Testis (tissue), 5 donors: Measurements from ENCODE around the gene YPEL1. TPM values are rescaled to one million over a fixed set of nuclear protein-coding genes. Genes with fewer than 3 reads are reported as not detected.

Experiments
- DNase-seq: peaks from one replicate; pipeline ENCODE4 v3.0.0-alpha.2; 2019
- H3K27ac ChIP-seq, 2 donors: fragments of 200-600 bp; sonication (generic); one replicate each; pipeline ENCODE4 v1.5.1; 2019
- H3K27me3 ChIP-seq: fragments of 200-600 bp; sonication (generic); one replicate; pipeline ENCODE4 v1.5.1; 2019
- H3K36me3 ChIP-seq: fragments of 200-600 bp; sonication (generic); one replicate; pipeline ENCODE4 v1.5.1; 2017; ENCODE audit warnings: low read depth; ENCODE audit errors: missing control alignments
- H3K4me1 ChIP-seq: fragments of 200-600 bp; sonication (generic); one replicate; pipeline ENCODE4 v1.5.1; 2019
- H3K4me3 ChIP-seq, 2 donors: fragments of 200-600 bp; sonication (generic); one replicate each; pipeline ENCODE4 v1.5.1; 2017 to 2019
- H3K9me3 ChIP-seq: fragments of 200-600 bp; sonication (generic); one replicate; pipeline ENCODE4 v1.5.1; 2017
- CTCF ChIP-seq, 3 experiments: fragments of 450-650 bp in 2 of 3; fragments of 200-600 bp in 1 of 3; sonication (generic) in 1 of 3; IDR thresholded peaks; one replicate each; pipeline ENCODE4 v1.5.1; 2016 to 2019; ENCODE audit warnings: antibody characterized with exemption in 3 of 3, mild to moderate bottlenecking in 2 of 3, moderate library complexity in 1 of 3
- POLR2A ChIP-seq: fragments of 450-650 bp; IDR thresholded peaks from one replicate; pipeline ENCODE4 v1.6.1; 2017; ENCODE audit warnings: antibody characterized with exemption, mild to moderate bottlenecking, moderate library complexity
- WGBS, 2 donors: methylation state at CpG; one replicate each; pipeline ENCODE4 v1.1.5; 2018; 5-methylcytosine and 5-hydroxymethylcytosine counted together
- intact Hi-C: fragments of 100-400 bp; cut with DNase I; formaldehyde crosslinking; loops from one replicate; pipeline ENCODE4 v1.15.1; 2023; ENCODE audit warnings: low total_unique reads
- long read RNA-seq, 2 donors: transcript quantifications; one replicate each; lab custom pipeline, GENCODE V29; 2026
- polyA plus RNA-seq: library from polyadenylated mRNA; stranded (reverse); fragments of 350-450 nt; fragmentation: Illumina TruSeq; extraction: RNeasy Lipid Tissue Mini Kit (QIAGEN cat#74804); gene quantifications from one replicate; pipeline ENCODE4 v1.2.3, GENCODE V29; 2014; ENCODE audit warnings: low read depth, low replicate concordance; ENCODE audit not compliant: insufficient read depth
- total RNA-seq, 2 donors: library from RNA; depleted of rRNA; stranded (reverse); fragments of >200 nt; gene quantifications; one replicate each; pipeline ENCODE4 v1.2.3, GENCODE V29; 2016

YPEL1 gene
- 100 to 1,000 TPM in 1 of 2 donors, 10 to 100 TPM in 1; 83.6 to 169 TPM for total RNA-seq
- polyA plus RNA-seq = 168 TPM
- long read RNA-seq, donor 1, full-length matches to known transcripts = 3 of 11 reads
- long read RNA-seq, donor 1, partial matches to known transcripts = 8 of 11 reads
- long read RNA-seq, donor 1, other reads (novel, unspliced or antisense) = 0 of 11 reads
- long read RNA-seq, donor 2 = 0 reads

- H3K27me3 ChIP-seq = no peaks in the 10 kb centered on the region
- 0 to 1% methylated on average over 18 to 37 of the region's 102 CpGs for WGBS, 2 donors
- TF ChIP-seq POLR2A = peak; percentile 80
- TF ChIP-seq CTCF (IDR thresholded peaks at IDR 0.05) = peak in 1 of 3 experiments; percentile 1
- H3K9me3 ChIP-seq = no peaks in the 10 kb centered on the region
- intact Hi-C loops = no loop called here
- H3K27ac ChIP-seq = peak within 1 kb of the TSS; percentile 70 to 82
- peaks cover 11% of the 10 kb centered on the region for H3K4me1 ChIP-seq
- peak within 1 kb of the TSS; percentile 70 to 72 for H3K4me3 ChIP-seq
- DNase-seq = peak; percentile 97
- no peaks in the 10 kb centered on the region for H3K36me3 ChIP-seq
These were observed at the start of gene YPEL1 for GRCh38 chr22:21735200-21736083. YPEL1 (minus strand) TSS chr22:21735794; CDS start chr22:21710744, 25,050 bp downstream.

- TF ChIP-seq CTCF (IDR thresholded peaks at IDR 0.05) = no peak
- Histone ChIP-seq H3K9me3 (no peaks in the 10 kb centered on the region), H3K4me3 (no peak overlapping the region), H3K27ac (no peak overlapping the region), H3K4me1 (peaks cover under 1% of the 10 kb centered on the region), H3K36me3 (no peaks in the 10 kb centered on the region), H3K27me3 (no peaks in the 10 kb centered on the region)
- DNase-seq = no peak
- intact Hi-C loops = no loop called here
- 93 to 94% methylated on average over 2 of the region's 2 CpGs for WGBS, 2 donors
These were observed 44.7 kb upstream of the YPEL1 start for GRCh38 chr22:21780259-21780658.

- Histone ChIP-seq H3K27me3 (no peaks in the 10 kb centered on the region), H3K9me3 (no peaks in the 10 kb centered on the region), H3K36me3 (no peaks in the 10 kb centered on the region), H3K4me1 (peaks cover 4% of the 10 kb centered on the region), H3K4me3 (no peak overlapping the region), H3K27ac (no peak overlapping the region)
- intact Hi-C loops = loop anchor here (10.0 kb wide), 1 partner anchor 155 kb away; no protein-coding TSS in a partner anchor
- WGBS, 2 donors = 94 to 100% methylated on average over 2 of the region's 2 CpGs
- no peak for TF ChIP-seq CTCF (IDR thresholded peaks at IDR 0.05)
- no peak for TF ChIP-seq POLR2A
- DNase-seq = no peak
These were observed 43.9 kb upstream of the YPEL1 start for GRCh38 chr22:21779444-21779843.

GRCh38 chr22:21778705-21779363 is 43.2 kb upstream of the YPEL1 start:
- peaks cover 4% of the 10 kb centered on the region for H3K4me1 ChIP-seq
- H3K36me3 ChIP-seq = no peaks in the 10 kb centered on the region
- intact Hi-C loops = loop anchor here (10.0 kb wide), 1 partner anchor 156 kb away; no protein-coding TSS in a partner anchor
- H3K9me3 ChIP-seq = no peaks in the 10 kb centered on the region
- TF ChIP-seq POLR2A = no peak
- TF ChIP-seq CTCF (IDR thresholded peaks at IDR 0.05) = no peak
- peak; percentile 13 for DNase-seq
- H3K27me3 ChIP-seq = no peaks in the 10 kb centered on the region
- 90 to 92% methylated on average over 4 of the region's 4 CpGs for WGBS, 2 donors
- H3K27ac ChIP-seq = no peak overlapping the region
- no peak overlapping the region for H3K4me3 ChIP-seq
